ENCODE data around the gene MAD2L2. TPM values are rescaled to one million over a fixed set of nuclear protein-coding genes. Genes with fewer than 3 reads are reported as not detected.

Gene MAD2L2
- total RNA-seq, 1 donor from 2014 or later, result 48.0 TPM

- Mint-ChIP-seq H3K4me1 (ENCODE audit: unreplicated experiment) (peaks cover 12% of the 10 kb centered on the region), H3K27me3 (ENCODE audit: unreplicated experiment) (peaks cover 4% of the 10 kb centered on the region), H3K36me3 (ENCODE audit: unreplicated experiment) (no peaks in the 10 kb centered on the region), H3K27ac (ENCODE audit: unreplicated experiment) (no peak overlapping the region), H3K4me3 (ENCODE audit: unreplicated experiment) (no peak overlapping the region), H3K9me3 (ENCODE audit: unreplicated experiment) (no peaks in the 10 kb centered on the region)
- no peak for TF ChIP-seq CTCF (IDR thresholded peaks at IDR 0.05)
- no peak for DNase-seq (ENCODE audit: extremely low spot score, unreplicated experiment)
These were observed 47.3 kb upstream of the MAD2L2 start for GRCh38 chr1:11728126-11728806.

- H3K27ac Mint-ChIP-seq (ENCODE audit: unreplicated experiment), result no peak overlapping the region
- H3K4me3 Mint-ChIP-seq (ENCODE audit: unreplicated experiment), result no peak overlapping the region
- H3K9me3 Mint-ChIP-seq (ENCODE audit: unreplicated experiment), result no peaks in the 10 kb centered on the region
- DNase-seq (ENCODE audit: extremely low spot score, unreplicated experiment), result no peak
- peaks cover 11% of the 10 kb centered on the region for H3K4me1 Mint-ChIP-seq (ENCODE audit: unreplicated experiment)
- no peak for TF ChIP-seq CTCF (IDR thresholded peaks at IDR 0.05)
- no peaks in the 10 kb centered on the region for H3K36me3 Mint-ChIP-seq (ENCODE audit: unreplicated experiment)
- H3K27me3 Mint-ChIP-seq (ENCODE audit: unreplicated experiment), result peaks cover 4% of the 10 kb centered on the region
These were observed 46.2 kb upstream of the MAD2L2 start for GRCh38 chr1:11727119-11727518.

- Mint-ChIP-seq H3K27ac (ENCODE audit: unreplicated experiment) (no peak overlapping the region), H3K4me3 (ENCODE audit: unreplicated experiment) (no peak overlapping the region), H3K4me1 (ENCODE audit: unreplicated experiment) (peaks cover 4% of the 10 kb centered on the region), H3K9me3 (ENCODE audit: unreplicated experiment) (no peaks in the 10 kb centered on the region), H3K27me3 (ENCODE audit: unreplicated experiment) (peaks cover 4% of the 10 kb centered on the region), H3K36me3 (ENCODE audit: unreplicated experiment) (no peaks in the 10 kb centered on the region)
- no peak for TF ChIP-seq CTCF (IDR thresholded peaks at IDR 0.05)
- no peak for DNase-seq (ENCODE audit: extremely low spot score, unreplicated experiment)
These were observed 44.7 kb upstream of the MAD2L2 start for GRCh38 chr1:11725616-11726015.

GRCh38 chr1:11722538-11722937 lies 41.6 kb upstream of the MAD2L2 start:
- no peaks in the 10 kb centered on the region for H3K36me3 Mint-ChIP-seq (ENCODE audit: unreplicated experiment)
- H3K27ac Mint-ChIP-seq (ENCODE audit: unreplicated experiment), result no peak overlapping the region
- DNase-seq (ENCODE audit: extremely low spot score, unreplicated experiment), result no peak
- peaks cover 4% of the 10 kb centered on the region for H3K4me1 Mint-ChIP-seq (ENCODE audit: unreplicated experiment)
- H3K27me3 Mint-ChIP-seq (ENCODE audit: unreplicated experiment), result peaks cover 12% of the 10 kb centered on the region
- no peak for TF ChIP-seq CTCF (IDR thresholded peaks at IDR 0.05)
- H3K9me3 Mint-ChIP-seq (ENCODE audit: unreplicated experiment), result no peaks in the 10 kb centered on the region
- H3K4me3 Mint-ChIP-seq (ENCODE audit: unreplicated experiment), result no peak overlapping the region

- DNase-seq (ENCODE audit: extremely low spot score, unreplicated experiment), result no peak
- H3K36me3 Mint-ChIP-seq (ENCODE audit: unreplicated experiment), result no peaks in the 10 kb centered on the region
- TF ChIP-seq CTCF (IDR thresholded peaks at IDR 0.05), result no peak
- no peaks in the 10 kb centered on the region for H3K9me3 Mint-ChIP-seq (ENCODE audit: unreplicated experiment)
- peaks cover 4% of the 10 kb centered on the region for H3K4me1 Mint-ChIP-seq (ENCODE audit: unreplicated experiment)
- H3K27ac Mint-ChIP-seq (ENCODE audit: unreplicated experiment), result no peak overlapping the region
- peaks cover 13% of the 10 kb centered on the region for H3K27me3 Mint-ChIP-seq (ENCODE audit: unreplicated experiment)
- H3K4me3 Mint-ChIP-seq (ENCODE audit: unreplicated experiment), result no peak overlapping the region
These were observed 40.4 kb upstream of the MAD2L2 start for GRCh38 chr1:11721311-11721710.

All from osteocyte (in vitro differentiated cells).